HG03575 (cell line): ENCODE measurements around the gene CDH23.

Experiments
- ATAC-seq: cut with Tn5 transposase; IDR thresholded peaks from one replicate; pipeline ENCODE4 v1.9.1; 2021; ENCODE audit not compliant: unreplicated experiment, insufficient number of reproducible peaks, low FRiP score; ENCODE audit errors: extremely low read depth

Gene CDH23

DNA sequence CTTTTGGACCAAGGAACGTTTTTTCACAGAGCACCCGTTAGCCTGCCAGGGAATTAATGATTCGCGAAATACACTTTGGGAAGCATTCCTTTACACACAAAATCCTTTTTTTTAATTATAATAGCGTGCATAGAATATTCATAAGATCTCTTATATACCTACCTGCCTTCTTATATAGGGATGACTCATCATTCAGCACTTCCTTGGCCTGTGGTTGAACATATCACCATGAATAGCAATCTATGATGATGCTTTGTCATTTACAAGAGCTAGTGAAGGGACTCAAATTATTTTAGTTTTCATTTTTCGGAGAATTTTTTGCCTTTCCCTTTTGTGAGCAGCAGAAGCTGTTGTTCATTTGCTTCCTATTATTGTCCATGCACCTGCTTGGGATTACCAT is 97.0 kb downstream of the CDH23 start:
- ATAC-seq = no peak

DNA sequence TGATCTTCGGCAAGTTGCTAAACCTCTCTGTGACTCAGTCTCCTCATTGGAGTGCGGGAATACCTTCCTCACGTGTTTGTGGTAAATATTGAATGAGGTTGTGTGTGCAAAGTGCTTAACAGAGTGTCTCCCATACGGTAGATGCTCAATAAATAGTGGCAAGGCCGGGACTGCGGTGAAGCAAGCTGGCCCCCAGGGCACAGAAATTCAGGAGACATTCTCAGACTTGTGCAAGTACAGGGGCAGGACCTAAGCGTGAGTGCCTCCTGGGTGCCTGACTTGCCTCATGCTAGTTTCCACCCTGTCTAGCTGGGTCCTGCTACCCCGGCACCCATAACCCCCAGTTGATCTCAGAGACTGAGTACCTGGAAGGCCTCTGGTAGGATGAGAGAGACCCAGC is 97.8 kb downstream of the CDH23 start:
- ATAC-seq = no peak

DNA sequence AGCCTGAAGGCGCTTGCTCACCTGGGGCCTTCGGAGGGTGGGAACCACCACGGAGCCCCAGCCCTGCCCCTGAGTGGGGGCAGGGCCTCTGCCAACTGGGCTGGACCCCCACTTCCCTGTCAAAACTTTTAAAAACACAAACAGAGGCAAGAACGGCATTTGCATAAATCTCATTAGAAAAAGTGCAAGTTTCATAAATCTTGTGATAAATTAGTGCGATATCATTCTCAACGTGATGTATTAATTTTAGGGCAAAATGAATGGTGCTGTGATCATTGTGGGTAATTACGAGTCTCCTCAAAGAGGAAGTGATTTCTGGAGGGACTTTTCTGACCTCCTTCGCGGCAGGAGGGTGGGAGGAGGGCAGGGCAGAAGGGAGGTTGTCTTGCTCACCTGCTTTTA is 98.3 kb downstream of the CDH23 start:
- no peak for ATAC-seq

DNA sequence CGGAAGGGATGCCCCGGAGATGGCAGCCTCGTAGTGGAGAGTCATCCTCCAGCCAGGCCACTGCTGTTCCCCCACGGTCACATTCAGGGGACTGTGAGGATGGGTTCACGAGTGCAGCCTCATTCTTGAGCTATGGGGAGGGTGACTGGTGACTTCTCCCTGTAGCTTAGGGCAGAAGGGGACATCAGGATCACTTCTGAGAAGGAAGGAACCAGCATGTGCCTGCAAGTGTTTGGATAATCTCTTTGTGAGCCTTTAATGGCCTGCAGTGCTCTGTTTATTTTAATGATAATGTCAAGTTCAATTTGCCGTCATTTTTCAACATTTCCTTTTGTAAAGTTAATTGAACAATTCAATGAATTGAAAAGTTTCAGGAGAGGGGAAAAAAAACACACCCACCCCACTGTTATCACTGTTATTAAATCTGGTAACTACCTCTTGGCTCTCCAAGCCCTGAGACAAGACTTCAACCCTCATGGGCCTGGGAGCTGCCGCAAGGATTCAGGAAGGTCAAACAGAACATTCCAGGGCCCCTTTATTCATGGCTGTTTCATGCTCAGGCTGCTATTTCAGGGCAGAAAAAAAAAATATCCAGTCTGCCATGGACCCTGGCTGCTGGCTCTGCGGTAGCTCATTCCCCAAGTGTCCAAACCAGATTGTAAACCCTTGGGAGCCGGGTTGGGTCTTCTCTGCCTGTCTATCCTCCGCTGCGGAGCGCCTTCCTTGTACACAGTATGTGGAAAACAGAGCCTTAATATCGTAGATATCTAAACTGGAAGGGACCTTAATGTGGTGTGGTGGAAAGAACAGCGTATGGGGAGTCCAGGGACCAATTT is 100.4 kb downstream of the CDH23 start:
- no peak for ATAC-seq

DNA sequence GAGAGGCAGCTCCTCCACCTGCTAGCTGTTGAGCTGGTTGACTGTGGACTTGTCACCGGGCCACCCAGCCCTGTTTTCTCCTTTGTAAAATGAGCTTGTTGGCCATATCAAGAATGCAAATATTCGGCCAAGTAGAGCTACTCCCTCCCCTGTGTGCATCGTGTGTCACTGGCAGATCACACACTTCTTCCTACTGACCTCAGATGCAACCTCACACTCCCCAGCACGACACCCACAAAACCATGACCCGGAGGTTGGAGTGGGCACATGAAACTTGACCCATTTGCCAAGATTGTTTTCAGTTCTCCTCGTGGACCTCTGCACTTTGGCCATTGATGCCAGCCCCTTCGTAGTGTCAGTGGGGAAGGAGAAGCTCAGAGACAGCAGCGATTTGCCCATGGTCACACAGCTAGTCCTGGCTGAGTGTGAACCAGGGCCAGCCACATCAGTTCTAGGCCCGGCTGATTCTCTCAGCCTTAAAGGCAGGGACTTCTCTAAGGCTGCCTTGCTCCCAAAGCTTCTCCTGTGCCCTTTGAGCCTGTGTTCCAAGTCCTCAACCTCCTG is 101.1 kb downstream of the CDH23 start:
- ATAC-seq = no peak

DNA sequence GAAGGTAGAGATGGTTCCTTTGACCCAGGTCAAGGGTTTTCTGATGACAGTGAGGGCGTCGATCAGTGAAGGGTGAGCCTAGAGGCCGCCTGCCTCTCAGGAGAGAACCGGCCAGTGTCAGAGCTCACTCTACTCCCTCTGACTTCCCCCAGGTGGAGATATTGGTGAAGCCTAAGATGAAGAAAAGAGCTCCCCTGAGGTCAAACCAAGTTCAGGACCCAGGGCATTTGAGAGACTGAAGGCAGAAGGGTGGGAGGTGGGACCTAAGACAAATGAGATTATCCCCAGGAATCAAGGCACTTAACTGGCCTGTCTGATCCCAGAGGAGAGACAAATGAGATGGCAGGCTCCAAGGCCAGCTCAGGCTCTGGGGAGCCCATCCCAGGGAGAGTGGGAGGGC is 104.7 kb downstream of the CDH23 start:
- ATAC-seq = no peak

DNA sequence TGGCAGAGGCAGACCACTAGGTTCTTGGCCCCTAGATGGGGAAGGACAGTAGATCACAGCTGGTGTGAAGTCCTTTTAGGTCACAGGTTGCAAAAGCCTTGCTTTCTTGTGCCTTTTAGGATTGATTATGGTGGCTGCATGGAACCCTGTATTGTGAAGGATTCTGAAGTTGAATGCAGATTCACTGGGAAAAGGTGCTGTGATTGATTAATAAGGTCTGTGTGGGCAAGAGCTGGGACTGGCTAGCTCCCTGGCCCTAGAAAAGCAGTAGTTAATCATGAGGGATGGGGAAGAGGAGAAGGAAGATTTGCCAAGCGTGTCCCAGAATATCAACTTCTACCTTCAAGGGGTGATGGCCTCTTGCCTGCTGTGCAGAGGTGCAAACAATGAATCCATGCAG is 105.5 kb downstream of the CDH23 start:
- ATAC-seq = no peak

DNA sequence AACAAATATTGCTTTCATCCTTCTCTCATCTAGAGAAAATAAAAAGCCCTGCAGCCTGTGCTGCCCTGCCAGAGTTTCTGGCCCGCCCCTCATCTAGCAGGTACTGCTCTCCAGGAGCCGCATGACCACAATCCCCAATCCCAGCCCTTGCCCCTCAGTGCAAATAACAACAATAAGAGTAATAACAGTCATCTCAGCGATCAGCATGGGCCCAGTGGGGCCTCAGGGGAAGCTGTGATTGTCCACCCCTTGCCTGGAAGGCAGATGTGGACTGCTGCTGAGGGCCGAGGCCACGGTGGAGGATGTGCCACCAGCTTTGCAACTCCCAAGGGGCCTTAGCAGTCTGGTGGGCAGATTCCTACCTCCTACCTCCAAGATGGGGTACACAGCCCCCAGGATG is 106.1 kb downstream of the CDH23 start:
- ATAC-seq = no peak

DNA sequence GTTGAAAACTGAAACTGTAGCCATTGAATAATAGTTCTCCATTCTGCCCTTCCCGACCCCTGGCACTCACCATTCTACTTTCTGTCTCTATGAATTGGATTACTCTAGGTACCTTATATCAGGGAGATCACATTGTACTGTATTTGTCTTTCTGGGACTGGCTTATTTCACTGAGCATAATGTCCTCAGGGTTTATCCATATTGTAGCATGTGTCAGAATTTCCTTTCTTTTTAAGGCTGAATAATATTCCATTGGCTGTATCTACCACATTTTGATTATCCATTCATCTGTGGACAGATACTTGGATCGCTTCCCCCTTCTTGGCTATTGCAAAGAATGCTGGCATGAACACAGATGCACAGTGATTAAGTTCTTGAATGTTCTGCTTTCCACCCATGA is 107.4 kb downstream of the CDH23 start:
- no peak for ATAC-seq

DNA sequence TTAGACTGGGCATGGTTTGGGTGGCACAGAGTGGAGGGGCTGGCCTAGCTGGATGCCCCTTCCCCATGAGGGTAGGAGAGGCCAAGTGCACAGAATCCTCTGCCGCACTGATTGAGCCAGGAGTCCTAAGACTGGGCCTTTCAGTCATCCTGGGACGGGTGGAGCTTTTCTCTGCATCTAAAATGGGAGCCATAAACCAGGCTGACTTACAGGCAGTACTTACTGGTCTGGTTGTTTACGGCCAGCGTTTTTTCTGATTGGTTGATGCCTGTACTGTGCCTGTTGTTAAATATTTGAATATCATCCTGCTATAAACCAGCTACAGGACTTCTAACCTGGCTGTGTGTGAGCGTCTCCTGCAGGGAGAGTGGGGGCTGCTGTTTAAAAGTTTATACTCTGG is 107.8 kb downstream of the CDH23 start:
- ATAC-seq = no peak

DNA sequence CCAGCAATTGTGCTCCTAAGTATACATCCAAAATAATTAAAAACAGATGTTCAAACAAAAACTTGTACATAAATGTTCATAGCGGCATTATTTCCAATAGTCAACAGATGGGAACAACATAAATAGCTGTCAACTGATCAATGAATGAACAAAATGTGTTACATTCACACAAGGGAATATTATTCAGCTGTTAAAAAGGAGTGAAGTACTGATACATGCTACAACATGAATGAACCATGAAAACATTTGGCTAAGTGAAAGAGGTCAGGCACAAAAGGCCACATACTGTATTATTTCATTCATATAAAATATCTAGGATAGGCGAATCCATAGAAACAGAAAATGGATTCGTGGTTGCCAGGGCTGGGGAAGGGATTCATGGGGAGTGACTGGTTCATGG is 109.1 kb downstream of the CDH23 start:
- no peak for ATAC-seq

DNA sequence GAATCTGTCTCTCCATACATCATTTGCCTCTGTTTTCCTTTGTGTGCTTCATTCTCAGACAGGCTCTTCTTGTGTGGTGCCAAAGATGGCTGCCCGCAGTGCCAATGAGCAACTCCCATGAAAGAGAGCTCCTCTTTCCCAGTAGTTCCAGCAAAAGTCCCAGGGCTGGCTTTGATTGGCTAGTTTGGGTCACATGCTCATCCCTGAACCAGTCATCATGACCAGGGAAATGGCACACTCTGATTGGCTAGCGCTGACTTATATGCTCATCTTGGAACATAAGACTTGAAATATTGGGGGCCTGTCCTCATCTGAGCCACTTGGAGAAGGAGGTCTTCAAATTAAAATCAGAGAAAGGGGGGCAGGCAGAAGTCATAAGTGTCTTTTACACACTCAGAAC is 112.7 kb downstream of the CDH23 start:
- no peak for ATAC-seq

DNA sequence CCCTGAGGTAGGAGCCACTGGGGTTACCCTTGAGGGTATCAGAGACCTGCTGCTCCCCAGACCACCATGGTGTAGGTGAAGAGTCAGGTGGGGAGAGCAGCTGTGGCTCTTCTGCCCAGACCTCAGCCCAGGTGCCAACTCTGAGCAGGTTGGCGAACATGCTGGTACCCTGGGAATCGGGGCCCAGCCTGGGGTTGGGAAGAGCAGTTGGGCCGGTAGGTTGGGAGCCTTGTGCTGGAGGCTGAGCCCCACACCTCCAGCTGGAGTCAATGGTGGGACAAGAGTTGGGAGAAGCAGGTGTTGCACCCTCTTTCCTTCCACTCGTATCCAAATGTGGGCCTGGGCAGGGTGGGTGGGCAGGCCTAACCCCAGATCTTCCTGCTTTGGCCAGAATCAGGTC is 114.5 kb downstream of the CDH23 start:
- no peak for ATAC-seq

DNA sequence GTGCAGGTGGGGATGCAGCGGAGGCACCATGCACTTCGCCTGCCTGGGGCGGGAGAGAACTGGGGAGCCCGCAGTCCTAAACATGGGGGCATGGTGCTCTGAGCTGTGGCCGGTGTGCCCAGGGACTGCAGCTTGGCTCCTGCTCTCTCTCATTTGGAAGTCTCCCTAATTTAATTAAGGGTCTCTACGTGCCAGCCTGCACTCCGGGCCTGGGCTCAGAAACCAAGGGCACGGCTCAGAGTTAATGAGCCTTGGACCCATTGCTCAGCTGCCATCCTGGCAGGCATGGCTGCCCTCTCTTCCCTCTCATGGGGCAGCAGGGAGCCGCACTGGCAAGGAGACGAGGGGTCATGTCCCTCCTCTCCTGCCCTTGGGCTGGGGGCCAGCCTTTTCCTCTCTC is 115.6 kb downstream of the CDH23 start:
- no peak for ATAC-seq

DNA sequence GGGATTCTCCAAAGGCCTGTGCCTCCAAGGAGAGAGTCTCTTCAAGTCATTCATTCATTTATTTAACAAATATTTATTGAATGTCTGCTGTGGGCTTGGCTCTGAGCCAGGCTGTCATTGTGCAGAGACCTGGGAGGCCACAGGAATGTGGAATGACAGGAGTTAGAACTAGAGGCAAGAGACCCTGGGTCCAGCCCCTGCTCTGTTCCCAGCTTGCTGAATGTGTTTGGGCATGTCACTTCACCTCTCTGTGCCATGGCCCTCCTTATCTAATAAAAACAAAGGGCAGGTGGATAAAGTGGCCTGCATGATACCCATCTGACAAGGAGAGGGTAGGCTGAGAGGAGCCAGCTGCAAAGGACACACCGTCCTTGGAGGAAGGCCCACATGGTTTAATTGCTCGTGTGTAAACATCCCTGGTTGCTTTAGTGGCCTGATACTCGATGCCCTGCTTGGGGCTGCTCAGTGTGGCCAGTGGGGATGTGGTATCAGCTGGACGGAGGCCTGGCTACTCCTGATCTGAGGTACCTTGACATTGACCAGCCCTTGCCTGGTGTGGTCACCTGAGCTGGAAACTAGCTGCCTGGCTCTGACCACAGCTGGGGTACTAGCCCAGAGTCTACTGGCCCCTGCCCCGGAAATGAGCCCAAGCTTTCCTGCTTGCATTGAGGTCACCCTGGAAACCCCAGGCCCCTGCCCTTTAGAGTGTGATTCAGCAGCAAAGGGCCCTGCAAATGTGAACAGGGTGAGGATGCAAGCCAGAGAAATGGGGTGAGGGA is 116.2 kb downstream of the CDH23 start:
- ATAC-seq = no peak

DNA sequence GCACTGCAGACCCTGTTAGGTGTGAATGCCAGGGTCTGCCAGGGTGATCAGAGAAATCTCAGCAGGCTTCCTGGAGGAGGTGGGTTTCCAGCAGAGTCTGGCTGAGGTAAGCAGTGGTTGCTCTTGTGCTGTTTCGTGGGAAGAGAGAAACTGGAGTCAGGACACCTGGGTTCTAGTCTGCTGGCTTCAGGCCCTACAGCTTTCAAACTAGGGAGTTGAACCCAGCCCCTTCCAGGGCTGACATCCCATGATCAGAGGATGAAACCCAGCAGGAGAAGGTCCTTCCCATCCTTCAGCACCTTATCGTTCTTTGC is 116.8 kb downstream of the CDH23 start:
- no peak for ATAC-seq

DNA sequence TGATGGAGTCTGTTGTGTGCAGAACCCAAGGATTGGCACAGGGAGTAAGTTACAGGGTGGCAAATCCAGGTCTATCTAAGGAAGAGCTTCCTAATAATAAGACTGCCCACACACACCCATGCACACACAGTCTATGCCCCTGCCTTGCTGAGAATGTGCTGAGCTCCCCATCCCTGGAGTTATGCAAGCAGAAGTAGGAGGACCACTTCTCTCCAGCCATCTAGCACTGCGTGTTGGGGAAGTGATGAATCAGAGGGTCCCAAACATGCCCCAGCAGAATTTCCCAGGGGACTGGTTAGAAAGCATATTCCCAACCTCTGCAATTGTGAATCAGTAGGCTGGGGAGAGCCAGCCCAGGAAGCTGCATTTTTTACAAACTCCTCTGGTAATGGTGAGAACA is 117.2 kb downstream of the CDH23 start:
- no peak for ATAC-seq

DNA sequence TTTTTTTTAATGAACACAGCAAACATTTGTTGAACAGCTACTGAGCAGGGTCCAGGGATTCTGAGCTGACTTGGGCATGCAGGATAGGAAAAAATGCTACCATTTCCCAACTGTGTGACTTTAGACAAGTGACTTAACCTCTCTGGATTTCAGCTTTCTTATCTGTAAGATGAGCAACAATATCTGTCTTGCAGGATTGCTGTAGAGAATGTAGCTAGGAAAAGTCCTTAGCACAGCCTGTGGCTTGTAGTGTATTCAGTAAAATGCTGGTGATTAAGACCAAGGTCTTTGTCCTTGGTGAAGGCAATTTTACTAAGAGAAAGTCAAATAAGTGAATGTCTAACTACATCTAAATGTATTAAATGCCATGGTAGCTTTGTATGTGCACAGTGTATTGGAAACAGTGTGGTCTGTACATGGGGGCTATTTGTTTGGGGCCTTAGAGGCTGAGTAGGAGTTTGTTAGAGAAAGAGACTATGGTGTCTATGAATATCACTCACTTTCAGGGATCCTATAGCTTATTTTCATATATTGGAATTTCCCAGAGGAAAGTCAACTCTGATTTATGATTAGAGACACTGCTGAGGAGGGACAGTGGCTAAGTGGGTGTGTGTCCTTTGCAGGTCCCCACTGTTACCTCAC is 118.9 kb downstream of the CDH23 start:
- ATAC-seq = no peak

DNA sequence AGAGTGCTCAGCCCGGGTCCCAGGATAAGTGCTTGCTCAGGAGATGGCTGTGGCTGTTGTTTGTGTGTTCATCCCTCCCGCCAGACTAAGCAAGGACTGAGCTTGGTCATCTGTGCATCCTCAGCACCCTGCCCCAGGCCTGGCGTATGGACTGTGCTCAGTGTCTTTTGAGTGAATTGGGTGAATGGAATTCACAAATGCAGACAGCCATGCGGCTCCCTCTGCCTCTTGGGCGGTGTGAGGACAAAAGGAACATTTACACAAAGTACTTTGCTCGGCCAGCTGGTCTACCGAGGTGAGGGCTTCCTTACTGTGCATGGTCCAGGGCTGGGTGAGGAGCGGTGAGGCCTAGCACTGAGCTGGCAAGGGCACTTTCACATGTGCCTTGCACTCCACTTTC is 120.2 kb downstream of the CDH23 start:
- no peak for ATAC-seq
